Memory B cell (primary cell): ENCODE results near the gene RPTOR.
A peak's percentile ranks its signal among the peaks of the same experiment; 100 is the strongest.

Experiments
- ATAC-seq: fragments of 150-1000 bp; cut with Tn5 transposase; 2 replicates; pipeline ENCODE4 v1.10.0; 2021; ENCODE audit warnings: low read depth, mild to moderate bottlenecking, moderate library complexity
- DNase-seq, 2 donors: peaks; one replicate each; pipeline ENCODE4 v3.0.0; 2022; ENCODE audit warnings: low spot score in 2 of 2
- H3K27ac Mint-ChIP-seq: one replicate; pipeline ENCODE4 v1.8.0; 2022; ENCODE audit warnings: mild to moderate bottlenecking, moderate library complexity, mixed read lengths
- H3K27me3 Mint-ChIP-seq: one replicate; pipeline ENCODE4 v1.8.0; 2022; ENCODE audit warnings: mixed read lengths
- H3K36me3 Mint-ChIP-seq: one replicate; pipeline ENCODE4 v1.8.0; 2022; ENCODE audit warnings: mild to moderate bottlenecking, mixed read lengths
- H3K4me1 Mint-ChIP-seq: one replicate; pipeline ENCODE4 v1.8.0; 2022; ENCODE audit warnings: mixed read lengths
- H3K4me3 Mint-ChIP-seq: one replicate; pipeline ENCODE4 v1.8.0; 2022; ENCODE audit warnings: mild to moderate bottlenecking, moderate library complexity, mixed read lengths
- H3K9me3 Mint-ChIP-seq: one replicate; pipeline ENCODE4 v1.8.0; 2022; ENCODE audit warnings: mixed read lengths

RPTOR gene

GRCh38 chr17:80886641-80887573 lies 342.3 kb downstream of the RPTOR start:
- Mint-ChIP-seq H3K27ac (peak overlapping the region; percentile 82), H3K4me3 (peak overlapping the region; percentile 74), H3K36me3 (peaks cover 8% of the 10 kb centered on the region), H3K4me1 (peaks cover 15% of the 10 kb centered on the region), H3K27me3 (no peaks in the 10 kb centered on the region), H3K9me3 (no peaks in the 10 kb centered on the region)
- DNase-seq, result no peak
- ATAC-seq, result peak; percentile 31

- DNase-seq (no peak), ATAC-seq (no peak)
- Mint-ChIP-seq H3K4me1 (peaks cover 18% of the 10 kb centered on the region), H3K4me3 (no peak overlapping the region), H3K27me3 (no peaks in the 10 kb centered on the region), H3K36me3 (peaks cover 4% of the 10 kb centered on the region), H3K9me3 (no peaks in the 10 kb centered on the region), H3K27ac (no peak overlapping the region)
Observed at GRCh38 chr17:80887639-80888175, 343.1 kb downstream of the RPTOR start.

- Mint-ChIP-seq H3K9me3 (no peaks in the 10 kb centered on the region), H3K36me3 (peaks cover 4% of the 10 kb centered on the region), H3K4me1 (peaks cover 21% of the 10 kb centered on the region), H3K4me3 (no peak overlapping the region), H3K27ac (peak overlapping the region; percentile 85), H3K27me3 (no peaks in the 10 kb centered on the region)
- DNase-seq (no peak), ATAC-seq (no peak)
Observed at GRCh38 chr17:80888276-80889160, 343.9 kb downstream of the RPTOR start.

GRCh38 chr17:80889231-80890195 lies 344.9 kb downstream of the RPTOR start:
- H3K27me3 Mint-ChIP-seq, result no peaks in the 10 kb centered on the region
- DNase-seq (no peak), ATAC-seq (no peak)
- peaks cover 8% of the 10 kb centered on the region for H3K36me3 Mint-ChIP-seq
- H3K9me3 Mint-ChIP-seq, result no peaks in the 10 kb centered on the region
- H3K27ac Mint-ChIP-seq, result peak overlapping the region; percentile 85
- H3K4me1 Mint-ChIP-seq, result peaks cover 21% of the 10 kb centered on the region
- no peak overlapping the region for H3K4me3 Mint-ChIP-seq

- H3K4me1 Mint-ChIP-seq, result peaks cover 24% of the 10 kb centered on the region
- H3K27me3 Mint-ChIP-seq, result no peaks in the 10 kb centered on the region
- DNase-seq (no peak), ATAC-seq (no peak)
- no peak overlapping the region for H3K27ac Mint-ChIP-seq
- H3K4me3 Mint-ChIP-seq, result no peak overlapping the region
- H3K9me3 Mint-ChIP-seq, result no peaks in the 10 kb centered on the region
- H3K36me3 Mint-ChIP-seq, result peaks cover 10% of the 10 kb centered on the region
Observed at GRCh38 chr17:80890196-80890920, 345.7 kb downstream of the RPTOR start.

- Mint-ChIP-seq H3K4me1 (peaks cover 25% of the 10 kb centered on the region), H3K27ac (peak overlapping the region; percentile 90), H3K4me3 (no peak overlapping the region), H3K27me3 (no peaks in the 10 kb centered on the region), H3K36me3 (peaks cover 13% of the 10 kb centered on the region), H3K9me3 (no peaks in the 10 kb centered on the region)
- DNase-seq (no peak), ATAC-seq (no peak)
Observed at GRCh38 chr17:80890921-80891396, 346.3 kb downstream of the RPTOR start.

- no peak for DNase-seq
- no peaks in the 10 kb centered on the region for H3K27me3 Mint-ChIP-seq
- H3K4me3 Mint-ChIP-seq, result peak overlapping the region; percentile 43
- peak overlapping the region; percentile 90 for H3K27ac Mint-ChIP-seq
- no peaks in the 10 kb centered on the region for H3K9me3 Mint-ChIP-seq
- H3K36me3 Mint-ChIP-seq, result peaks cover 16% of the 10 kb centered on the region
- H3K4me1 Mint-ChIP-seq, result peaks cover 24% of the 10 kb centered on the region
- peak; percentile 42 for ATAC-seq
Observed at GRCh38 chr17:80891397-80892018, 346.9 kb downstream of the RPTOR start.

- H3K4me1 Mint-ChIP-seq, result peaks cover 21% of the 10 kb centered on the region
- H3K27ac Mint-ChIP-seq, result peak overlapping the region; percentile 90
- no peaks in the 10 kb centered on the region for H3K27me3 Mint-ChIP-seq
- H3K36me3 Mint-ChIP-seq, result peaks cover 17% of the 10 kb centered on the region
- no peaks in the 10 kb centered on the region for H3K9me3 Mint-ChIP-seq
- ATAC-seq, result peak; percentile 57
- peak in 1 of 2 donors; percentile 33 for DNase-seq
- peak overlapping the region; percentile 43 for H3K4me3 Mint-ChIP-seq
Observed at GRCh38 chr17:80892019-80892855, 347.6 kb downstream of the RPTOR start.

GRCh38 chr17:80892900-80893603 lies 348.4 kb downstream of the RPTOR start:
- H3K4me1 Mint-ChIP-seq, result peaks cover 21% of the 10 kb centered on the region
- H3K4me3 Mint-ChIP-seq, result no peak overlapping the region
- H3K27ac Mint-ChIP-seq, result no peak overlapping the region
- peaks cover 19% of the 10 kb centered on the region for H3K36me3 Mint-ChIP-seq
- H3K27me3 Mint-ChIP-seq, result no peaks in the 10 kb centered on the region
- ATAC-seq (no peak), DNase-seq (no peak)
- no peaks in the 10 kb centered on the region for H3K9me3 Mint-ChIP-seq

GRCh38 chr17:80893604-80894438 lies 349.2 kb downstream of the RPTOR start:
- Mint-ChIP-seq H3K4me3 (no peak overlapping the region), H3K4me1 (peaks cover 21% of the 10 kb centered on the region)
- DNase-seq, result no peak

GRCh38 chr17:80894439-80894721 lies 349.7 kb downstream of the RPTOR start:
- Mint-ChIP-seq H3K27me3 (no peaks in the 10 kb centered on the region), H3K27ac (peak overlapping the region; percentile 24), H3K4me3 (no peak overlapping the region), H3K9me3 (no peaks in the 10 kb centered on the region), H3K36me3 (peaks cover 20% of the 10 kb centered on the region), H3K4me1 (peaks cover 21% of the 10 kb centered on the region)
- ATAC-seq (no peak), DNase-seq (no peak)

More at GRCh38 chr17:80893604-80894438, 349.2 kb downstream of the RPTOR start:
- H3K36me3 Mint-ChIP-seq, result peaks cover 22% of the 10 kb centered on the region
- no peak for ATAC-seq
- no peaks in the 10 kb centered on the region for H3K27me3 Mint-ChIP-seq
- no peaks in the 10 kb centered on the region for H3K9me3 Mint-ChIP-seq
- peak overlapping the region; percentile 24 for H3K27ac Mint-ChIP-seq
